ENCODE results near the gene DMXL1. TPM values are rescaled to one million over a fixed set of nuclear protein-coding genes. Genes with fewer than 3 reads are reported as not detected.

DMXL1 gene
- total RNA-seq, 4 donors from 2014 or later, result 67.1 to 115 (median 83.3) TPM

GRCh38 chr5:119218830-119219782 lies 148.2 kb downstream of the DMXL1 start:
- TF ChIP-seq, protein P1, sequence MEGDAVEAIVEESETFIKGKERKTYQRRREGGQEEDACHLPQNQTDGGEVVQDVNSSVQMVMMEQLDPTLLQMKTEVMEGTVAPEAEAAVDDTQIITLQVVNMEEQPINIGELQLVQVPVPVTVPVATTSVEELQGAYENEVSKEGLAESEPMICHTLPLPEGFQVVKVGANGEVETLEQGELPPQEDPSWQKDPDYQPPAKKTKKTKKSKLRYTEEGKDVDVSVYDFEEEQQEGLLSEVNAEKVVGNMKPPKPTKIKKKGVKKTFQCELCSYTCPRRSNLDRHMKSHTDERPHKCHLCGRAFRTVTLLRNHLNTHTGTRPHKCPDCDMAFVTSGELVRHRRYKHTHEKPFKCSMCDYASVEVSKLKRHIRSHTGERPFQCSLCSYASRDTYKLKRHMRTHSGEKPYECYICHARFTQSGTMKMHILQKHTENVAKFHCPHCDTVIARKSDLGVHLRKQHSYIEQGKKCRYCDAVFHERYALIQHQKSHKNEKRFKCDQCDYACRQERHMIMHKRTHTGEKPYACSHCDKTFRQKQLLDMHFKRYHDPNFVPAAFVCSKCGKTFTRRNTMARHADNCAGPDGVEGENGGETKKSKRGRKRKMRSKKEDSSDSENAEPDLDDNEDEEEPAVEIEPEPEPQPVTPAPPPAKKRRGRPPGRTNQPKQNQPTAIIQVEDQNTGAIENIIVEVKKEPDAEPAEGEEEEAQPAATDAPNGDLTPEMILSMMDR (IDR thresholded peaks at IDR 0.05; ENCODE audit: low read depth), result no peak

DNA sequence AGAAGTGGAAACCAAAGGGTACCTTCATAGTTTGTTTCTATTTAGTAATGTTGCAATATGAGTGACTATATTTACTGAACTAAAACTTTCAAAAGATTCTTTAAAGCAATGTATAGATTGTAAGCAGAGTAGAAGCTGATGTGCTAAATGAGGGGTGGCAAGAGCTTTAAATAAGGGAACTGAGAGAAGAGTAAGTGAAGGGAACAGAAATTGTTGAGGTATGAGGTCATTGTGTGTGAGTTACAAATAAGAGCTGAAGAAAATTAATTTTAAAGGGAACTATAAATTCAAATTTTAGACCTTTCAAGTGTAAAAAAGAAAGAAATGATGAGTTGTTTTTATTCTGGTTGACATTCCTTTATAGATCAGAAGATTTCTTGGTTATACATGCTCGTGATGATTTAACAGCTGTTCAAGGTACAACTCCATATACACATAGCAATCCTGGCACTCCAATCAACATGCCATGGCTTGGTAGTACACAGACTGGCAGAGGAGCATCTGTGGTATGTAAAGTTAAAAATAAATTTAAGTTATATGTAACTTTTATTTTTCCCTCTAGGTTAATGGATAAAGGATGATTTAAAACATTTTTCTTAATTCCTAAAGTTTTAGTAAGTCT lies 149.8 kb downstream of the DMXL1 start:
- TF ChIP-seq, protein P1 (IDR thresholded peaks at IDR 0.05; ENCODE audit: low read depth), result no peak

GRCh38 chr5:119221330-119221729 lies 150.4 kb downstream of the DMXL1 start:
- TF ChIP-seq, protein P1 (IDR thresholded peaks at IDR 0.05; ENCODE audit: low read depth), result no peak

- TF ChIP-seq, protein P1 (IDR thresholded peaks at IDR 0.05; ENCODE audit: low read depth), result no peak
Observed at GRCh38 chr5:119229950-119230349, 159.1 kb downstream of the DMXL1 start.

GRCh38 chr5:119238265-119239118 lies 167.6 kb downstream of the DMXL1 start:
- TF ChIP-seq, protein P1 (IDR thresholded peaks at IDR 0.05; ENCODE audit: low read depth), result no peak

- TF ChIP-seq, protein P1 (IDR thresholded peaks at IDR 0.05; ENCODE audit: low read depth), result no peak
Observed at GRCh38 chr5:119239119-119239417, 168.2 kb downstream of the DMXL1 start.

All from subcutaneous adipose tissue (tissue), 4 donors.